Measurements from ENCODE around the gene UNC5C. TPM values are rescaled to one million over a fixed set of nuclear protein-coding genes. Genes with fewer than 3 reads are reported as not detected.

The UNC5C gene
- total RNA-seq, 1 donor from 2014 or later, result 0.97 TPM

DNA sequence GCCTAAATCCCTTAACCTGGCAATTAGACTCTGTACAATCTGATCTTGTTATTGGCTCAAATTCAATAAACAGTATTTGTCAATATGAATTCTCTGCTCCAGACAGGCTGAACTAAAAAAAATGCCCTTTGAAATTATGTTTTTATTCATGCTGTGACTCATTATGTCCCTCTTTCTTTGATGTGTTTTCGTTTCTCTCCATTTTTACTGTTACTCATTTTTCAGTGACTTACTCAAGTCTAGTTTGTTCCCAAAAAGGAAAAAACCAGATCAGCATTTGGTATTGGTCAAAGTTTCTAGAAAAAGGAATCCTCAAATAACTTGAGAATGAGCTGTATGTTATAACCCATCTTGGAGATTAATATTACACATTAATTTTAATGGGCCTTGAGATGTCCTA is 40.4 kb downstream of the UNC5C start:
- no peak overlapping the region for H3K4me3 Mint-ChIP-seq (ENCODE audit: unreplicated experiment)
- H3K27ac Mint-ChIP-seq (ENCODE audit: unreplicated experiment), result no peak overlapping the region
- TF ChIP-seq CTCF (IDR thresholded peaks at IDR 0.05; ENCODE audit: unreplicated experiment), result no peak
- peaks cover 2% of the 10 kb centered on the region for H3K4me1 Mint-ChIP-seq (ENCODE audit: unreplicated experiment)
- H3K9me3 Mint-ChIP-seq (ENCODE audit: unreplicated experiment), result no peaks in the 10 kb centered on the region
- H3K36me3 Mint-ChIP-seq (ENCODE audit: low read depth, unreplicated experiment), result no peaks in the 10 kb centered on the region
- H3K27me3 Mint-ChIP-seq (ENCODE audit: unreplicated experiment), result no peaks in the 10 kb centered on the region
- no peak for DNase-seq (ENCODE audit: low spot score)

DNA sequence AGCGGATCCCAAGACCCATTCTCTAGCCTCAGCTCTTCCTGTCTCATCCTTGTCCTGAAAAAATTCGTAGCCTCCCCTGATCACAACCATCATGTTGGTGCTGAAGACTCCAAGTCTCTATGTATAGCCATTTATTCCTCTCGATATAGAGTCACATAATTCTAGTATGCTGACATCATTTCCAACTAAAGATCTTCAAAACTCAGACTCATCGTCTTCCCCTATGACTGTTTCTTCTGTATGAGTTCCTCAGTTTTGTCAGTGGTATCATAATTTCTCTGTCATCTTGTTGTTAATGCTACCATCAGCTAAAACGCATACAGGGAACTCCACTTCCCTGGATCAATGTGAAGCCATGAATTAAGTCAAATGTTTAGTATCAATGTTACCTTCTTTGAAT is 41.2 kb downstream of the UNC5C start:
- no peak overlapping the region for H3K27ac Mint-ChIP-seq (ENCODE audit: unreplicated experiment)
- H3K4me1 Mint-ChIP-seq (ENCODE audit: unreplicated experiment), result peaks cover 2% of the 10 kb centered on the region

GRCh38 chr4:95507147-95507546 is 41.6 kb downstream of the UNC5C start:
- H3K27ac Mint-ChIP-seq (ENCODE audit: unreplicated experiment), result no peak overlapping the region
- no peaks in the 10 kb centered on the region for H3K27me3 Mint-ChIP-seq (ENCODE audit: unreplicated experiment)
- no peaks in the 10 kb centered on the region for H3K36me3 Mint-ChIP-seq (ENCODE audit: low read depth, unreplicated experiment)
- no peaks in the 10 kb centered on the region for H3K9me3 Mint-ChIP-seq (ENCODE audit: unreplicated experiment)
- TF ChIP-seq CTCF (IDR thresholded peaks at IDR 0.05; ENCODE audit: unreplicated experiment), result no peak
- no peak overlapping the region for H3K4me3 Mint-ChIP-seq (ENCODE audit: unreplicated experiment)
- no peak for DNase-seq (ENCODE audit: low spot score)
- H3K4me1 Mint-ChIP-seq (ENCODE audit: unreplicated experiment), result peaks cover 2% of the 10 kb centered on the region

More for the DNA sequence above, 41.2 kb downstream of the UNC5C start:
- Mint-ChIP-seq H3K36me3 (ENCODE audit: low read depth, unreplicated experiment) (no peaks in the 10 kb centered on the region), H3K9me3 (ENCODE audit: unreplicated experiment) (no peaks in the 10 kb centered on the region), H3K4me3 (ENCODE audit: unreplicated experiment) (no peak overlapping the region), H3K27me3 (ENCODE audit: unreplicated experiment) (no peaks in the 10 kb centered on the region)
- DNase-seq (ENCODE audit: low spot score), result no peak
- TF ChIP-seq CTCF (IDR thresholded peaks at IDR 0.05; ENCODE audit: unreplicated experiment), result no peak

DNA sequence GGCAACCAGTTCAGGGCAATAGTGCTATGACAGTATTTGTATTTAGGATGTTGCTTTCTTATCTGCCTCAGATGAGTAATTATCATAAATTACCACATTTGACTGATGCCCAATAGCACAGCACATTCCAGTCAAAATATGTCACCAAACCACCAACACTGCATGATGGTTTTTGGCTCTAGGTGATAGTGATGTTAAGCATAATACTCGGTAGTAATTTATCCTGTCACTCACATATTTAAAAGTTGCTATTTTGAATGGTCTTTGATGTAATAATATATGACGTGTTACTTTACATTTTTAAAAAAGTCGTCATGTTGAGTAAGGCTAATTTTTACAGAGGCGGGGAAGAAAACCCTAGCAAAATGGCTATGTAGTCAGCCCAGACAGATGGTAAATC is 42.5 kb downstream of the UNC5C start:
- TF ChIP-seq CTCF (IDR thresholded peaks at IDR 0.05; ENCODE audit: unreplicated experiment), result no peak
- no peaks in the 10 kb centered on the region for H3K36me3 Mint-ChIP-seq (ENCODE audit: low read depth, unreplicated experiment)
- no peak for DNase-seq (ENCODE audit: low spot score)

DNA sequence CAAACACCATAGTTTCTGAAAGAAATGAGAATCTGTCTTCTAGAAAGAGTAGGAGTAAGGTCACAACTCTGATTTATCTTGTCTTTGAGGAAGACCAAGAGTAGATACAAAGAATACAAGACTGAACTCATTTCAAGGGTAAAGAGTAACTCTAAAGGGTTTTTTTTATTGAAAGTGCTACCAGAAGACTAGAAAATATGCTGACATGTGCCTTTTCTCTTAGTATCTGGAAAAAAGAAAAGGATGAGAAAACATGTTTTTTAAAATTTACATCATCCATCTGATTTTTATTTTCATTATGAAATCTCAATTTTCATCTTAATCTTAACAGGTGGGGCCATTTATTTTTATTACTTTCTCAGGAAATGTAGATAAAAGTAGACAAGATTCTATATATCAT is 43.0 kb downstream of the UNC5C start:
- no peak for TF ChIP-seq CTCF (IDR thresholded peaks at IDR 0.05; ENCODE audit: unreplicated experiment)
- no peak for DNase-seq (ENCODE audit: low spot score)
- Mint-ChIP-seq H3K4me1 (ENCODE audit: unreplicated experiment) (peaks cover 2% of the 10 kb centered on the region), H3K36me3 (ENCODE audit: low read depth, unreplicated experiment) (no peaks in the 10 kb centered on the region), H3K9me3 (ENCODE audit: unreplicated experiment) (no peaks in the 10 kb centered on the region), H3K4me3 (ENCODE audit: unreplicated experiment) (no peak overlapping the region), H3K27ac (ENCODE audit: unreplicated experiment) (no peak overlapping the region), H3K27me3 (ENCODE audit: unreplicated experiment) (no peaks in the 10 kb centered on the region)

More for the DNA sequence above, 42.5 kb downstream of the UNC5C start:
- Mint-ChIP-seq H3K4me3 (ENCODE audit: unreplicated experiment) (no peak overlapping the region), H3K4me1 (ENCODE audit: unreplicated experiment) (peaks cover 2% of the 10 kb centered on the region), H3K9me3 (ENCODE audit: unreplicated experiment) (no peaks in the 10 kb centered on the region), H3K27me3 (ENCODE audit: unreplicated experiment) (no peaks in the 10 kb centered on the region), H3K27ac (ENCODE audit: unreplicated experiment) (no peak overlapping the region)
